Gastrocnemius medialis (tissue), 4 donors: Measurements from ENCODE around the gene ZNF689. TPM values are rescaled to one million over a fixed set of nuclear protein-coding genes. Genes with fewer than 3 reads are reported as not detected.
A peak's percentile ranks its signal among the peaks of the same experiment; 100 is the strongest.

Source experiments
- ATAC-seq, 2 donors: fragments of 150-250 bp; one replicate each; pipeline ENCODE4 v1.9.1; 2016
- DNase-seq, 2 donors: peaks; one replicate each; pipeline ENCODE4 v3.0.0-alpha.2; 2019
- H3K27ac ChIP-seq, 4 donors: fragments of 200-600 bp; sonication (generic); 1 replicate in 1 of 4; 2 replicates in 3 of 4; pipeline ENCODE4 v1.5.1; 2016 to 2018; ENCODE audit warnings: mild to moderate bottlenecking in 2 of 4, moderate library complexity in 1 of 4
- H3K27me3 ChIP-seq, 3 donors: fragments of 200-600 bp; sonication (generic) in 2 of 3; 1 replicate in 1 of 3; 2 replicates in 2 of 3; pipeline versions ENCODE4 v1.5.1 to v1.6.0; 2016 to 2019; ENCODE audit warnings: mild to moderate bottlenecking in 1 of 3, moderate library complexity in 1 of 3
- H3K36me3 ChIP-seq, 2 donors: fragments of 200-600 bp; sonication (generic) in 1 of 2; one replicate each; pipeline ENCODE4 v1.5.1; 2017 to 2018
- H3K4me1 ChIP-seq, 2 donors: fragments of 200-600 bp; sonication (generic) in 1 of 2; one replicate each; pipeline ENCODE4 v1.5.1; 2016 to 2017; ENCODE audit warnings: mild to moderate bottlenecking in 2 of 2
- H3K4me3 ChIP-seq, 4 donors: fragments of 200-600 bp; sonication (generic) in 3 of 4; 1 replicate in 1 of 4; 2 replicates in 3 of 4; pipeline ENCODE4 v1.5.1; 2016 to 2019; ENCODE audit warnings: mild to moderate bottlenecking in 2 of 4
- H3K9me3 ChIP-seq, 3 donors: fragments of 200-600 bp; sonication (generic) in 2 of 3; 1 replicate in 1 of 3; 2 replicates in 2 of 3; pipeline ENCODE4 v1.5.1; 2016 to 2019
- CTCF ChIP-seq, 5 experiments: fragments of 450-650 bp in 3 of 5; fragments of 200-600 bp in 2 of 5; sonication (generic) in 2 of 5; IDR thresholded peaks in 4 of 5; conservative IDR thresholded peaks in 1 of 5; 1 replicate in 4 of 5; 2 replicates in 1 of 5; pipeline ENCODE4 v1.5.1; 2016 to 2019; ENCODE audit warnings: antibody characterized with exemption in 5 of 5, mild to moderate bottlenecking in 3 of 5, moderate library complexity in 3 of 5
- POLR2A ChIP-seq, 2 donors: fragments of 450-650 bp; IDR thresholded peaks; one replicate each; pipeline ENCODE4 v1.6.1; 2017; ENCODE audit warnings: antibody characterized with exemption in 2 of 2, mild to moderate bottlenecking in 2 of 2, moderate library complexity in 2 of 2
- in situ Hi-C, 4 donors: fragments of 200-750 bp; cut with MboI; loops; one replicate each; pipeline versions ENCODE4 v1.15.0 to v1.8.0; 2017; ENCODE audit warnings: low sequenced_read_pairs in 4 of 4
- intact Hi-C: fragments of 100-400 bp; cut with DNase I; formaldehyde crosslinking; loops from one replicate; pipeline ENCODE4 v1.15.1; 2023; ENCODE audit warnings: low total_unique reads
- total RNA-seq, 4 donors: library from RNA; depleted of rRNA; stranded (reverse); fragments of >200 nt; gene quantifications; one replicate each; pipeline versions ENCODE4 v1.1.0 to v1.2.3, GENCODE V29; 2016

The ZNF689 gene
- total RNA-seq, 4 donors from 2014 or later: 2.9 to 6.3 (median 6.1) TPM

- no peak for ATAC-seq
- no peaks in the 10 kb centered on the region for H3K27me3 ChIP-seq
- in situ Hi-C loops: loop anchor here in 2 of 4 donors (5.0 to 10.0 kb wide), 2 partner anchors 60 to 78 kb away; partner anchors contain the start of gene PRR14 (in 1 of the 2)
These were observed 35.5 kb downstream of the ZNF689 start for GRCh38 chr16:30574678-30575077.

GRCh38 chr16:30571445-30572322, 38.5 kb downstream of the ZNF689 start, which contains the start of gene ZNF688:
Gene ZNF688 (minus strand): TSS chr16:30571714. CDS start chr16:30571629, 85 bp downstream.
- peaks cover 21 to 24% of the 10 kb centered on the region in 2 donors for H3K4me1 ChIP-seq
- H3K36me3 ChIP-seq: no peaks in the 10 kb centered on the region
- no peaks in the 10 kb centered on the region for H3K9me3 ChIP-seq
- H3K4me3 ChIP-seq: peak within 1 kb of the TSS; percentile 75 to 96 (median 86)
- in situ Hi-C loops: loop anchor here in 2 of 4 donors (5.0 to 10.0 kb wide), 2 partner anchors 63 to 81 kb away; partner anchors contain the start of gene PRR14 (in 1 of the 2)
- peak; percentile 96 for ATAC-seq
- H3K27me3 ChIP-seq: no peaks in the 10 kb centered on the region
- TF ChIP-seq CTCF (IDR thresholded peaks at IDR 0.05 in 4 of 5, conservative IDR thresholded peaks at IDR 0.05 in 1 of 5): no peak
- TF ChIP-seq POLR2A (IDR thresholded peaks at IDR 0.05): peak in 1 of 2 donors; percentile 68
- intact Hi-C loops: loop anchor here (1.0 to 5.0 kb wide), 6 partner anchors 10 to 63 kb away; partner anchors contain the start of genes ZNF764 and ZNF785
- peak within 1 kb of the TSS; percentile 84 to 99 (median 98) for H3K27ac ChIP-seq
- DNase-seq: peak; percentile 95 to 96

More at GRCh38 chr16:30574678-30575077, 35.5 kb downstream of the ZNF689 start:
- Histone ChIP-seq H3K27ac (no peak overlapping the region), H3K9me3 (no peaks in the 10 kb centered on the region), H3K4me1 (peaks cover 21 to 24% of the 10 kb centered on the region in 2 donors), H3K4me3 (no peak overlapping the region), H3K36me3 (peaks cover 0 to 12% of the 10 kb centered on the region in 2 donors)
- no peak for DNase-seq
- TF ChIP-seq CTCF (IDR thresholded peaks at IDR 0.05 in 4 of 5, conservative IDR thresholded peaks at IDR 0.05 in 1 of 5): no peak
- no peak for TF ChIP-seq POLR2A (IDR thresholded peaks at IDR 0.05)
- intact Hi-C loops: loop anchor here (5.0 kb wide), 1 partner anchor 33 kb away; no protein-coding TSS in a partner anchor

GRCh38 chr16:30570636-30571444, 39.3 kb downstream of the ZNF689 start:
- intact Hi-C loops (loop anchor here (1.0 to 5.0 kb wide), 3 partner anchors 13 to 36 kb away; partner anchors contain the start of gene ZNF764), in situ Hi-C loops (loop anchor here in 2 of 4 donors (5.0 to 10.0 kb wide), 2 partner anchors 64 to 81 kb away; partner anchors contain the start of gene PRR14 (in 1 of the 2))
- TF ChIP-seq CTCF (IDR thresholded peaks at IDR 0.05 in 4 of 5, conservative IDR thresholded peaks at IDR 0.05 in 1 of 5) (no peak), POLR2A (IDR thresholded peaks at IDR 0.05) (no peak)
- peak overlapping the region; percentile 84 to 99 (median 98) for H3K27ac ChIP-seq
- H3K36me3 ChIP-seq: no peaks in the 10 kb centered on the region
- H3K9me3 ChIP-seq: no peaks in the 10 kb centered on the region
- H3K4me1 ChIP-seq: peaks cover 21 to 24% of the 10 kb centered on the region in 2 donors
- H3K27me3 ChIP-seq: no peaks in the 10 kb centered on the region
- ATAC-seq (peak in 1 of 2 donors; percentile 9), DNase-seq (no peak)
- H3K4me3 ChIP-seq: peak overlapping the region; percentile 75 to 96 (median 86)
